GM12878 (cell line): ENCODE results near the gene RERG. TPM values are rescaled to one million over a fixed set of nuclear protein-coding genes. Genes with fewer than 3 reads are reported as not detected.

Experiments used
- ATAC-seq: fragments of 200-7000 bp; cut with Tn5 transposase; 3 replicates; pipeline ENCODE4 v1.9.1; 2020; ENCODE audit warnings: mild to moderate bottlenecking, moderate library complexity
- BruUV-seq: library from RNA; stranded (reverse); fragments of 400-500 nt; replicated peaks from 2 replicates; lab custom pipeline; 2021; lab: Mats Ljungman, UMichigan
- CTCF ChIA-PET: fragments of 300-600 bp; sonication (Branson Sonifier 250); formaldehyde crosslinking; extraction: SDS; loops from one replicate; lab custom pipeline; 2021; ENCODE audit warnings: inconsistent platforms; lab: Yijun Ruan, JAX
- POLR2A ChIA-PET: fragments of 350-600 bp; formaldehyde crosslinking; extraction: SDS; loops from one replicate; lab custom pipeline; 2021; ENCODE audit warnings: inconsistent platforms; lab: Charles Lee
- RAD21 ChIA-PET: fragments of 300-600 bp; sonication (Branson Sonifier 250); formaldehyde crosslinking; loops from one replicate; lab custom pipeline; 2023; ENCODE audit warnings: antibody characterized with exemption; ENCODE audit not compliant: unreplicated experiment; lab: Charles Lee
- SMC1A ChIA-PET: fragments of 300-600 bp; sonication (Branson Sonifier 250); formaldehyde crosslinking; loops from one replicate; lab custom pipeline; 2023; ENCODE audit not compliant: unreplicated experiment, uncharacterized antibody; lab: Charles Lee
- DNase-seq: peaks from one replicate; pipeline ENCODE4 v3.0.0-alpha.2; 2011; ENCODE audit warnings: low read depth, low spot score
- FAIRE-seq: peaks from 3 replicates; lab custom pipeline; 2011; peaks lifted over from hg19 to GRCh38; lab: Jason Lieb, UNC
- H2AFZ ChIP-seq: 2 replicates; pipeline ENCODE4 v1.6.0; 2011; ENCODE audit warnings: low read depth, low read length, control low read depth; ENCODE audit not compliant: control insufficient read depth
- H3K27ac ChIP-seq: 2 replicates; pipeline ENCODE4 v1.5.1; 2011; ENCODE audit warnings: control low read depth; ENCODE audit not compliant: control insufficient read depth, insufficient read depth
- H3K27me3 ChIP-seq, 2 experiments: replicated peaks in 1 of 2; 2 replicates each; pipeline versions ENCODE4 v1.6.0 to v1.6.1; 2011; ENCODE audit warnings: low read length in 1 of 2; ENCODE audit not compliant: control insufficient read depth in 2 of 2, insufficient read depth in 2 of 2
- H3K36me3 ChIP-seq, 2 experiments: 2 replicates each; pipeline ENCODE4 v1.5.1; 2011; ENCODE audit warnings: low read length in 1 of 2; ENCODE audit not compliant: control insufficient read depth in 2 of 2, insufficient read depth in 2 of 2
- H3K4me1 ChIP-seq: 2 replicates; pipeline ENCODE4 v1.6.1; 2011; ENCODE audit warnings: mild to moderate bottlenecking, low read length, moderate library complexity, mixed read lengths; ENCODE audit not compliant: control insufficient read depth, insufficient read depth
- H3K4me2 ChIP-seq: 2 replicates; pipeline ENCODE4 v1.6.0; 2011; ENCODE audit warnings: control low read depth; ENCODE audit not compliant: control insufficient read depth, insufficient read depth
- H3K4me3 ChIP-seq: fragments of 200-600 bp; sonication (generic); 2 replicates; pipeline ENCODE4 v1.5.1; 2016
- H3K79me2 ChIP-seq: 2 replicates; pipeline ENCODE4 v1.6.0; 2011; ENCODE audit warnings: low read length; ENCODE audit not compliant: control insufficient read depth, insufficient read depth
- H3K9ac ChIP-seq: 2 replicates; pipeline ENCODE4 v1.8.0; 2011; ENCODE audit warnings: low read length, control low read depth, mixed read lengths; ENCODE audit not compliant: control insufficient read depth, insufficient read depth
- H3K9me3 ChIP-seq: replicated peaks from 3 replicates; pipeline ENCODE4 v1.5.1; 2011; ENCODE audit warnings: mild to moderate bottlenecking, low read length; ENCODE audit not compliant: control insufficient read depth, insufficient read depth
- H4K20me1 ChIP-seq: 2 replicates; pipeline ENCODE4 v1.6.0; 2011; ENCODE audit not compliant: control insufficient read depth, insufficient read depth
- CBFB ChIP-seq: IDR thresholded peaks from 2 replicates; pipeline ENCODE4 v1.6.1; 2016; ENCODE audit warnings: antibody characterized with exemption, low read depth
- NR2C2 ChIP-seq: IDR thresholded peaks from 2 replicates; pipeline ENCODE4 v1.6.1; 2011; ENCODE audit warnings: borderline replicate concordance, low read depth; ENCODE audit not compliant: control insufficient read depth, insufficient read length
- RAD21 ChIP-seq: IDR thresholded peaks from 2 replicates; pipeline ENCODE4 v1.6.1; 2011; ENCODE audit warnings: mild to moderate bottlenecking, low read depth, low read length, moderate library complexity; ENCODE audit not compliant: insufficient read depth
- RAD51 ChIP-seq: fragments of 450-650 bp; IDR thresholded peaks from 2 replicates; pipeline ENCODE4 v1.6.1; 2016; ENCODE audit warnings: moderate library complexity, mild to moderate bottlenecking, inconsistent platforms
- SP1 ChIP-seq: IDR thresholded peaks from one replicate; pipeline ENCODE4 v1.6.1; 2011; ENCODE audit warnings: low read depth, low read length
- SUZ12 ChIP-seq: fragments of 200-600 bp; sonication (generic); IDR thresholded peaks from one replicate; pipeline ENCODE4 v1.6.1; 2018; ENCODE audit warnings: antibody characterized with exemption, mild to moderate bottlenecking; ENCODE audit not compliant: unreplicated experiment
- ZNF217 ChIP-seq: fragments of 450-650 bp; IDR thresholded peaks from 2 replicates; pipeline ENCODE4 v1.6.1; 2017; ENCODE audit warnings: antibody characterized with exemption, mild to moderate bottlenecking
- ZSCAN29 ChIP-seq: fragments of 450-650 bp; IDR thresholded peaks from 2 replicates; pipeline ENCODE4 v1.6.1; 2017; ENCODE audit warnings: mild to moderate bottlenecking, moderate library complexity
- WGBS: methylation state at CpG from one replicate; pipeline ENCODE4 v1.1.6; 2016; ENCODE audit warnings: low lambda C conversion rate; ENCODE audit not compliant: insufficient replicate concordance, insufficient coverage; ENCODE audit errors: missing lambda C conversion rate; 5-methylcytosine and 5-hydroxymethylcytosine counted together
- in situ Hi-C: fragments of 300-500 bp; cut with MboI; formaldehyde crosslinking; loops from 9 replicates; pipeline ENCODE4 v1.14.3; 2018; ENCODE audit warnings: mixed read lengths
- intact Hi-C: fragments of 100-400 bp; cut with micrococcal nuclease; formaldehyde crosslinking; loops from one replicate; pipeline ENCODE4 v1.14.2; 2022; ENCODE audit not compliant: unreplicated experiment
- polyA plus RNA-seq, 11 experiments: library from polyadenylated mRNA; depleted of rRNA in 4 of 11; unstranded in 6 of 11; stranded (reverse) in 5 of 11; fragments of >200 nt; fragmentation: Nextera tagmentation in 4 of 11; fragmentation: Illumina TruSeq in 1 of 11; extraction: Ambion mirVana in 4 of 11; extraction: Trizol in 1 of 11; gene quantifications; 1 replicate in 1 of 11; 2 replicates in 10 of 11; pipeline versions ENCODE4 v1.2.1 to v1.2.3, GENCODE V29; 2011 to 2016; ENCODE audit warnings: inconsistent platforms in 2 of 11, missing spikeins in 2 of 11, low read depth in 1 of 11
- total RNA-seq, 4 experiments: library from RNA; depleted of rRNA in 3 of 4; stranded (reverse); fragments of >200 nt in 3 of 4; fragmentation: Illumina TruSeq in 1 of 4; extraction: Trizol in 1 of 4; gene quantifications; 2 replicates each; pipeline versions ENCODE4 v1.2.1 to v1.2.3, GENCODE V29; 2013 to 2021

RERG gene
- total and polyA plus RNA-seq, 10 of the 15 experiments (the other 5 are each of a cell fraction or from before 2014, with no cell fraction given) = 0.03 to 5.3 (median 0.05) TPM; not detected in 5

GRCh38 chr12:15152456-15152855 lies 68.8 kb downstream of the RERG start:
- WGBS = 47% methylated on average over 1 of the region's 1 CpG
- ATAC-seq (no peak), DNase-seq (no peak), FAIRE-seq (no peak)
- in situ Hi-C loops (no loop called here), intact Hi-C loops (no loop called here)
- TF ChIP-seq SP1 = no peak
- no peak for TF ChIP-seq ZSCAN29
- TF ChIP-seq RAD51 = no peak
- no peak for TF ChIP-seq CBFB
- TF ChIP-seq NR2C2 = no peak
- no peak for TF ChIP-seq ZNF217
- TF ChIP-seq SUZ12 = no peak
- TF ChIP-seq RAD21 = no peak
- H3K4me1 ChIP-seq = no peaks in the 10 kb centered on the region
- H3K9me3 ChIP-seq = no peaks in the 10 kb centered on the region
- ChIA-PET RAD21 (no interaction called here), SMC1A (interaction anchor here (0.6 kb wide), 1 partner anchor 20 kb away, joined by 3 read pairs; no protein-coding TSS in a partner anchor), CTCF (interaction anchor here (0.8 to 1.1 kb wide), 2 partner anchors 11 to 68 kb away, joined by 3 to 4 read pairs; partner anchors contain the start of gene RERG), POLR2A (no interaction called here)
- no peaks in the 10 kb centered on the region for H3K36me3 ChIP-seq
- peaks cover 0 to 4% of the 10 kb centered on the region in 2 experiments; a peak in 1 of 4 replicates for H3K27me3 ChIP-seq
- H3K9ac ChIP-seq = no peak overlapping the region
- no peaks in the 10 kb centered on the region for H3K79me2 ChIP-seq
- no peak overlapping the region for H3K4me2 ChIP-seq
- no peaks in the 10 kb centered on the region for H4K20me1 ChIP-seq
- H3K27ac ChIP-seq = no peak overlapping the region
- no peak overlapping the region for H3K4me3 ChIP-seq
- H2AFZ ChIP-seq = no peak overlapping the region
- BruUV-seq = no TSS peak
